Measurements from ENCODE around the gene PNPLA7.

Gene PNPLA7

GRCh38 chr9:137449081-137449844 is 100.9 kb downstream of the PNPLA7 start:
- TF ChIP-seq CTCF (IDR thresholded peaks at IDR 0.05), result no peak

- no peak for TF ChIP-seq CTCF (IDR thresholded peaks at IDR 0.05)
Observed at GRCh38 chr9:137448602-137448962, 101.6 kb downstream of the PNPLA7 start.

- TF ChIP-seq CTCF (IDR thresholded peaks at IDR 0.05), result no peak
Observed at GRCh38 chr9:137447722-137448601, 102.2 kb downstream of the PNPLA7 start.

GRCh38 chr9:137446851-137447471 is 103.2 kb downstream of the PNPLA7 start:
- TF ChIP-seq CTCF (IDR thresholded peaks at IDR 0.05), result no peak

- TF ChIP-seq CTCF (IDR thresholded peaks at IDR 0.05), result no peak
Observed at GRCh38 chr9:137445930-137446431, 104.2 kb downstream of the PNPLA7 start.

GRCh38 chr9:137445275-137445807 is 104.9 kb downstream of the PNPLA7 start:
- peak; percentile 84 for TF ChIP-seq CTCF (IDR thresholded peaks at IDR 0.05)

GRCh38 chr9:137444106-137444790 is 106.0 kb downstream of the PNPLA7 start:
- no peak for TF ChIP-seq CTCF (IDR thresholded peaks at IDR 0.05)
